Right cardiac atrium (tissue), 5 donors: Measurements from ENCODE around the gene XRCC3. TPM values are rescaled to one million over a fixed set of nuclear protein-coding genes. Genes with fewer than 3 reads are reported as not detected.

ENCODE experiments used
- ATAC-seq, 2 donors: fragments of 200-7000 bp; cut with Tn5 transposase; one replicate each; pipeline versions ENCODE4 v1.8.0 to v1.9.1; 2020; ENCODE audit warnings: moderate library complexity in 2 of 2, mild to moderate bottlenecking in 1 of 2
- DNase-seq, 3 donors: peaks; one replicate each; pipeline ENCODE4 v3.0.0-alpha.2; 2020
- H3K27ac ChIP-seq: one replicate; pipeline ENCODE4 v1.5.1; 2013; ENCODE audit warnings: mild to moderate bottlenecking, low read length, control low read depth, moderate library complexity
- H3K27me3 ChIP-seq: one replicate; pipeline ENCODE4 v1.6.1; 2013; ENCODE audit not compliant: control insufficient read depth, insufficient read depth
- H3K4me1 ChIP-seq: one replicate; pipeline ENCODE4 v1.6.1; 2013; ENCODE audit warnings: low read length; ENCODE audit not compliant: control insufficient read depth, insufficient read depth
- H3K4me3 ChIP-seq: one replicate; pipeline ENCODE4 v1.5.1; 2013; ENCODE audit warnings: low read length, control low read depth
- H3K9me3 ChIP-seq: one replicate; pipeline ENCODE4 v1.6.1; 2013; ENCODE audit warnings: low read length; ENCODE audit not compliant: control insufficient read depth
- WGBS: extraction: QIAGEN DNeasy Blood & Tissue Kit; methylation state at CpG from one replicate; pipeline ENCODE4 v1.1.7; 2013; 5-methylcytosine and 5-hydroxymethylcytosine counted together
- intact Hi-C, 4 donors: fragments of 100-400 bp; cut with DNase I; formaldehyde crosslinking; loops; one replicate each; pipeline versions ENCODE4 v1.11.0 to v1.14.0; 2022 to 2023
- polyA plus RNA-seq: library from polyadenylated mRNA; stranded (reverse); fragments of 200-250 nt; gene quantifications from one replicate; pipeline ENCODE4 v1.2.3, GENCODE V29; 2013
- total RNA-seq, 4 donors: library from RNA; stranded (reverse); fragmentation: NEBNext Ultra II Directional; extraction: Animal tissue kit (Norgen Biotek cat#: 25700); gene quantifications; one replicate each; pipeline ENCODE4 v1.2.1, GENCODE V29; 2021
- donor health status: healthy with polysubstance abuse.
- donor health status: DM: no; HTN: yes; CAD: no.
- donor health status: DM: no; HTN: no; CAD: no.
- donor health status: DM: no; HTN: yes; CAD: no; lungs with severe emphysema.
- donor health status: DM: yes; HTN: yes; CAD: no.

The XRCC3 gene
- total and polyA plus RNA-seq, 5 donors: 2.1 to 5.6 (median 2.3) TPM

DNA sequence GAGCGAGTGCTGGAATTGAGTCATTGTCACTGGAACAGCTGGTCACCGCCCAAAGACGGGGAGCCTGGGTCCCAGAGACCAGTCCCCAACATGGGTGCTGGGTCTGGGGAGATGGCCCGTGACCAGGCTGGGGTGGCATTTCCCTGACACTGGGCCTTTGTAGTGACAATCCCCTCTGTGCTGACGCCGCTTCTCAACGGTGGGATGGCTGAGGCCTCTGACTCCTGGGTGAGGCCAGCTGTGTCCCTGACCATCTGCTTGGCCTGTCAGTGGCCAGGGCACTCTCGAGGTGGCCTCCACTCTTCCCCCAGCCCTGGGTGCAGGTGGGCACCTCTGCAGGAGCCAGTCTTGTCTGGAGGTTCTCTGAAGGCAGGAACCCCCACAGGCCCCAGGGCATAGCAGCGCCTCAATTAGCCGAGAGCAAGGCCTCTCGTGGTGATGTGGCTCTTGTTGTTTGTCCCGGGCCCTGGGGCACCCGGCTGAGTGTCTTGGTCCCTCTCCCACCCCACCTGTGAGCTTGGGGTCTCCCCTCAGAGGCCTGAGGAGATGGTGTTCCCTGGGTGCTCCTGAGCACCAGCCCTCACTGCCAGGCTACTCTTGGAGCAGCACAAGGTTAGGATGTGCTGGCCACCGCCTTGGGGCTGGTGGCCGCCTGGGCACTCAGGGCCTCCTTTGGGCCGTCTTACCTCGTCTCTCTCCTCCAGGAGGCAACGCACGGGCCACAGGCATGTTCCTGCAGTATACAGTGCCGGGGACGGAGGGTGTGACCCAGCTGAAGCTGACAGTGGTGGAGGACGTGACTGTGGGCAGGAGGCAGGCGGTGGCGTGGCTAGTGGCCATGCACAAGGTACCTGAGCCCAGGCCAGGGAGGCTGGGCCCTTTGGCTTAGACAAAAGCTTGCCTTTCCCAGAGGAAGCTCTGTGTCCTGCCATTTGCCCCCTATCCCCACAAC lies 16.9 kb upstream of the XRCC3 start:
- ATAC-seq: peak in 1 of 2 donors; percentile 1

DNA sequence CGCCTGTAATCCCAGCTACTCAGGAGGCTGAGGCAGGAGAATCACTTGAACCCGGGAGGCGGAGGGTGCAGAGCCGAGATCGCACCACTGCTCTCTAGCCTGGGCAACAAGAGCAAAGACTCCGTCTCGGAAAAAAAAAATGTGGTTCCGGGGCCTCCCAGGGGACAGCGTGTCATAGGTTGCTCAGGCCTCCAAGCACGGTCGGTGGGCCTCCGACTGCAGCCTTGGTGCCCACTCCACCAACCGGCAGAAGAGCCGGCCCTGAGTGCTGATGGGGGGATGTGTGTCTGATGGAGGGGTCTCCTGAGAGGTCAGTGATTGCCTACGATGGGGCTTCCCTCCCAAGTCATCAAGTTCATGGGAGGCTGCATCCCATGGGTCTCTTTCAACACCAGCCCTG lies 16.2 kb upstream of the XRCC3 start:
- WGBS: 88% methylated on average over 15 of the region's 15 CpGs
- peaks cover 3% of the 10 kb centered on the region for H3K4me1 ChIP-seq
- H3K9me3 ChIP-seq: no peaks in the 10 kb centered on the region

More for the DNA sequence above, 16.9 kb upstream of the XRCC3 start:
- Histone ChIP-seq H3K27me3 (no peaks in the 10 kb centered on the region), H3K27ac (no peak overlapping the region), H3K4me3 (no peak overlapping the region), H3K4me1 (peaks cover 3% of the 10 kb centered on the region), H3K9me3 (no peaks in the 10 kb centered on the region)
- intact Hi-C loops: no loop called here
- 89% methylated on average over 24 of the region's 24 CpGs for WGBS
- no peak for DNase-seq

DNA sequence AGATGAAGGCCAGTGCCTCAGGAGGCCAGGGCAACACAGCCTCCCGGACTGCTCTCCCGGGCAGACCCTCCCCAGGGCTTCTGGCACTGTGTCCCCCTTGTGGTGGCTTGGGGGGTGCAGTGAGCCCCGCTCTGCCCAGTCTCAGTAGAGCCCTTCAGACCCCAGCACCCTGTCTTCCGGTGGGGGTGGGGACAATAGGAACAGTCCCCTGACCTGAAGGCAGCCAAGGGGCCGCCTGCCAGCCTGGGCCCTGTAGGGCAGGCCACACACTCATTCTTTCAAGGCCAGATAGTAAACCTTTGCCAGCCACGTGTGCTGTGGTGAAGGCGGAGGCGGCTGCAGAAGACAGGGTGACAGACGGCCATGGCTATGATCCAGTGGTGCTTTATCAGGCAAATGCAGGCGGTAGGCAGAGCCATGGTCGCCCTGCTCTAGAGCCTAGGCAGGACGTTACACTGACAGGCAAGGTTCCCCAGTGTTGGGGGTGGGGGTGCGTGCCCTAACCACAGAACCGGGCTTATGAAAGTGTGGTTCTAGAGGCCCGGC lies 15.3 kb upstream of the XRCC3 start:
- Histone ChIP-seq H3K27me3 (no peaks in the 10 kb centered on the region), H3K27ac (no peak overlapping the region), H3K4me1 (no peaks in the 10 kb centered on the region), H3K4me3 (no peak overlapping the region), H3K9me3 (no peaks in the 10 kb centered on the region)
- DNase-seq (peak; percentile 51 to 83 (median 80)), ATAC-seq (peak; percentile 56 to 73)
- WGBS: 66% methylated on average over 15 of the region's 15 CpGs
- intact Hi-C loops: no loop called here

More for the DNA sequence above, 16.2 kb upstream of the XRCC3 start:
- intact Hi-C loops: no loop called here
- no peaks in the 10 kb centered on the region for H3K27me3 ChIP-seq
- no peak for ATAC-seq
- H3K27ac ChIP-seq: no peak overlapping the region
- H3K4me3 ChIP-seq: no peak overlapping the region
- no peak for DNase-seq

DNA sequence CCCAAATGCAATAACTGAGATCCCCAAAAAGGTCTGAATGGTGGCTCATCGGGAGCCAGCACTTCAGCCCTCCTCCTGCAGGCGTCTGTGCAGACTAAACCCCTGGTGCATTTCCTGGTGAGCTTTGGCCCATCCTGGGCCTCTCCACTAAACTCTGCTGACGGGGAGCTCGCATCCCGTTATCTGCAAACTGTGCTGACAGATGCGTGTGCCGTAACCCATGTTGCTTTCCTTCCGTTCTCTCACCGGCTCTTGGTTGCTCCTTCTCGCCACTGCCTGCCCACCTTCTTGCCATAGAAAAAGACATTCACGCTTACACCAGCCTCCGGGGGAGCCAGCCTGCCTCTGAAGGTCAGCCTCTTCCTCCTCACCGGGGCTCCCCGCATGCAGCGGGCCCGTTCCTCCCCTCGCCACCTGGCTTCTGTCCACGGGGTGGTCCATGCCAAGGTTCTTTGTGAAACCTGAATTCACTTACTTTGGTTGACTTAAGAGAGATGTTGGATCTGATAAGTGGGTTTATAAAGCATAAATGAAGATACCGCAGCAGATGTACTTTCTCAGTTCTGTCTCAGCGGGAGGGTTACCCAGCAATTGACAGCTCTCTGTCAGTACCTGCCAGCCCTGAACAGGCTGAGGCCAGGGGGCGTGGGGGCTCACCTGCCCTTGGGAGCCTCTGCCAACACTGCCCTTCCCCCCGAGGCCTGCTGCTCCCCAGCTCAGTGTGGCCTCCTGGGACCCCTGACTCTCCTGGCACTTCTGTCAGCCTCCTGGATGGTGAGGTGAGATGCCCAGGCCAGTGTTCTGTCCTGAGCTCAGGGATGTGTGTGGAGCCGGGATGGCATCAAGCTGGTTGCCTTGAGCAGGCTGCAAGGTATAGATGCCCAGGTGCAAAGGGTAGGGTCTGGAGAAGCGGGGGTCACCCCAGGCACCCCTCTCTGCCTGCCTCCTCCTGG lies 14.5 kb upstream of the XRCC3 start:
- Histone ChIP-seq H3K4me1 (no peaks in the 10 kb centered on the region), H3K27ac (no peak overlapping the region), H3K9me3 (no peaks in the 10 kb centered on the region), H3K4me3 (no peak overlapping the region), H3K27me3 (no peaks in the 10 kb centered on the region)
- peak; percentile 0 to 12 for ATAC-seq
- WGBS: 67% methylated on average over 24 of the region's 24 CpGs
- intact Hi-C loops: no loop called here
- no peak for DNase-seq

DNA sequence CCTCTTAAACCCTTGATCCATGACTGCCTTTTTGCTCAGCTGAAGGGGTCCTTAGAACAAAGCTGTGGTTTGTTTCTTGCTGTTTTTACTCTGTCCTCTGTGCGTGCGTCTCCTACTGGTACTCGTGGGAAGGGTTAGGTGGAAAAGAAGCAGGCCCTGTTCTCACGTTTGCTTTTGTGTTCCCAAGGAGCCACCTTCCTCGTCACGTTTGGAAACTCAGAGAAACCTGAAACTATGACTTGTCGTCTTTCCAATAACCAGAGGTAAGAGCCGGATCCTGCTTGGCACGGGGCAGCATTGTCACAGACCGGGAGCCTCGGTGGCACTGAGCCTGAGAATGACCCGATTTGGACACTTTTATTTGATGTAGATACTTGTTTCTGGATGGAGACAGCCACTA lies 13.5 kb upstream of the XRCC3 start:
- Histone ChIP-seq H3K27ac (no peak overlapping the region), H3K9me3 (no peaks in the 10 kb centered on the region), H3K27me3 (no peaks in the 10 kb centered on the region), H3K4me1 (peaks cover 2% of the 10 kb centered on the region), H3K4me3 (no peak overlapping the region)
- intact Hi-C loops: no loop called here
- WGBS: 71% methylated on average over 12 of the region's 12 CpGs
- DNase-seq: no peak
- no peak for ATAC-seq

DNA sequence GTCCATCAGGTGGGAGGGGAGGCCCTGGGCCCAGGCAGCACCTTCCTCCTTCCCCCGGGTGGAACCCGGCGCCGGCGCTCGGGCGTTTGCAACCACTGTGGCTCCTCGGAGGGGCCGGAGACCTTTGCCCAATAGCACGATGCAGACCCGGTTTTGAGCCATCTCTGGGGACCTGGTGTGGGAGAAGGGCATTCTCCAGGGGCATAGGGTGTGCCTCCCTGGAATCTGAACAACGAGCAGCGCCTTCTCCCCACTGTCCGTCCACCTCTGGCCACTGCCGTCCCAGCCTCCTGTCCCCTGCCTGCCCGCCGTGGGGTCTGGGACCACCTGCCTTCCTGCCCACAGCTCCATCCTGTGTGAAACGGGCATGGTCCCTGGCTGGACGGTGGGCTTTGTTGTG lies 12.9 kb upstream of the XRCC3 start:
- intact Hi-C loops: no loop called here
- no peaks in the 10 kb centered on the region for H3K27me3 ChIP-seq
- DNase-seq (no peak), ATAC-seq (no peak)
- no peaks in the 10 kb centered on the region for H3K9me3 ChIP-seq
- WGBS: 94% methylated on average over 19 of the region's 19 CpGs
- H3K4me3 ChIP-seq: no peak overlapping the region
- peaks cover 4% of the 10 kb centered on the region for H3K4me1 ChIP-seq
- no peak overlapping the region for H3K27ac ChIP-seq

DNA sequence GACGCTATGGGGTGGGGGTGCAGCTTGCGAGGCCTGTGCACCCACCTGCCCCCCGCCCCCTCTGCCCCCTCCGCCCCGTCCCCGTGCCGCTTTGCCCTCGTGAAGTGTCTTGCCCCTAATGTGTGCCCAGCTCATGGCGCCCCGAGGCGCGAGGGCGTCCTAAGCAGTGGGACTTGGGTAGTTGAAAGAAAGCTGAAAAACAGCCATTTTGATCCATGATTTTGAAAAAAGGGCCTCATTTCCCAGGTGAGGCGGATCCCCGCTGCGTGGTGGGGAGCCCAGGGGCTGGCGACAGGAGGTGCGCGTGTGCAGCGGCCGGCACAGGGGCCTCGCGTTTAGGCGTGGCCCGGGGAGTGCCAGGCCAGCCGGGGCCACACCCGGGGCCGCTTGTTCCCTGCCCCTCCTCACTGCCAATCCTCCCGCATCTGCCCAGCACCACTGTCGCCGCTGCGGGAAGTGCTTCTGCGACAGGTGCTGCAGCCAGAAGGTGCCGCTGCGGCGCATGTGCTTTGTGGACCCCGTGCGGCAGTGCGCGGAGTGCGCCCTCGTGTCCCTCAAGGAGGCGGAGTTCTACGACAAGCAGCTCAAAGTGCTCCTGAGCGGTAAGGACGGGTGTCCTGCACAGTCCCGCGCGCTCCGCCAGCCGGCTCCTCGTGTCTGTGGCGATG lies 12.2 kb upstream of the XRCC3 start:
- H3K4me1 ChIP-seq: peaks cover 8% of the 10 kb centered on the region
- no peak overlapping the region for H3K4me3 ChIP-seq
- H3K27me3 ChIP-seq: no peaks in the 10 kb centered on the region
- 82% methylated on average over 53 of the region's 53 CpGs for WGBS
- ATAC-seq (no peak), DNase-seq (peak in 2 of 3 donors; percentile 58 to 59)
- intact Hi-C loops: no loop called here
- H3K9me3 ChIP-seq: no peaks in the 10 kb centered on the region
- H3K27ac ChIP-seq: no peak overlapping the region

DNA sequence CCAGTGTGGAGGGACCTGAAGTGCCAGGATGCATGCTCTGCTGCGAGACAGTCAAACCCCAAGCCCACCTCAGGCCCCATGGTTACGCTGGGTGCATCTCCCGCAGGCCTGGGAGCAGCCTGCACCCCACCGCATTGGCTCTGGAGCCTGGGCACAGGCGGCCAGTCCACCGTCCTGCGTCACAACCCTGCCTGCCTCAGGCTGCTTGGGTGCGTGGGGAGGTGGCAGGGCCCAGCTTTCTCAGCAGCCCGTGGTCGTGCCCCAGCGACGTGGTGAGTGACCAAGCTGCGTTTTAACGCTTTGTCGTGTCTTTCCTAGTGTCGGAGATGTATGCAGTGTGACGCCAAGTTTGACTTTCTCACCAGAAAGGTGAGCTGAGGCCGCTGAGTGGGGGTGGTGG lies 11.2 kb upstream of the XRCC3 start:
- WGBS: 92% methylated on average over 18 of the region's 18 CpGs
- peak in 2 of 3 donors; percentile 23 to 42 for DNase-seq
- intact Hi-C loops: no loop called here
- H3K4me3 ChIP-seq: no peak overlapping the region
- ATAC-seq: no peak
- peaks cover 8% of the 10 kb centered on the region for H3K4me1 ChIP-seq
- no peak overlapping the region for H3K27ac ChIP-seq
- no peaks in the 10 kb centered on the region for H3K27me3 ChIP-seq
- H3K9me3 ChIP-seq: no peaks in the 10 kb centered on the region

DNA sequence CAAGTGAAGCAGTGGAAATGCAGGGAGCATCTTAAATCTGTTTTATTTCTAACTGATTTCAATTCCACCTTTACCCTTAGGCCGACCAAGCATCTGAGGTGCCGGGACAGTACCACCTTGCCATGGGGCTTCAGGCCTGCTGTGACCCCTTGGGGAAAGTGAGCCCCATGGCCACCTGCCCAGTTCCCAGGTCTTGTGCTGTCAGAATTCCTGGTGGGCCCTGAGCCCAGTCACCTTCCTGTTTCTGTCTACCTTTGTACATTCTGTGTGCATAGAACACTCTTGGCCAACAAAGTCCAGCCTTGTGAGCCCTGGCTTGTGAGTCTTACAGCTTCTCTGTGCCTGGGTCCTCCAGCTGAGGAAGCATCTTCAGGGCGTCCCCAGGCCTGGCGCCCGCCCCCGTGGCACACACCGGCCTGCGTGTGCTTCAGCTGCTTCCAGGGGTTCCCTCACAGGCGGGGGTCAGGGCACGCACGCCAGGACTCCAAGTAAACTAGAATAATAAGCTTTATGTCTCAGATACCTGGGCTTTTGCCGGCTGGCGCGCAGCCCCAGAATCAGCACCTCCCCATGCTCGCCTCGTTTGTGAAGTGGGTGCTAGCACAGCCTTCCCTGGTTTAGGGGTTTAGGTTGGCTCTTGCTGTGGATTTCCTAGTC lies 10.6 kb upstream of the XRCC3 start:
- Histone ChIP-seq H3K27ac (no peak overlapping the region), H3K4me3 (no peak overlapping the region), H3K4me1 (peaks cover 8% of the 10 kb centered on the region), H3K9me3 (no peaks in the 10 kb centered on the region), H3K27me3 (no peaks in the 10 kb centered on the region)
- peak in 2 of 3 donors; percentile 52 to 59 for DNase-seq
- no peak for ATAC-seq
- WGBS: 91% methylated on average over 16 of the region's 16 CpGs
- intact Hi-C loops: no loop called here
